B cell (primary cell): ENCODE results near the gene CEP85L. TPM values are rescaled to one million over a fixed set of nuclear protein-coding genes. Genes with fewer than 3 reads are reported as not detected.

ENCODE experiments used
- ATAC-seq: fragments of 200-7000 bp; cut with Tn5 transposase; one replicate; pipeline ENCODE4 v1.10.0; 2021; ENCODE audit warnings: low read depth, mild to moderate bottlenecking, moderate number of reproducible peaks, moderate library complexity
- CTCF ChIA-PET: fragments of 350-600 bp; sonication (Branson Sonifier 250); formaldehyde crosslinking; loops from one replicate; lab custom pipeline; 2021; ENCODE audit warnings: antibody characterized with exemption, inconsistent platforms; lab: Charles Lee
- POLR2A ChIA-PET: fragments of 350-600 bp; sonication (Branson Sonifier 250); formaldehyde crosslinking; loops from one replicate; lab custom pipeline; 2021; ENCODE audit warnings: antibody characterized with exemption; lab: Charles Lee
- DNase-seq: peaks from one replicate; pipeline ENCODE4 v3.0.0; 2013
- H2AFZ ChIP-seq: 2 replicates; pipeline ENCODE4 v1.6.1; 2012; ENCODE audit warnings: mild to moderate bottlenecking, low read depth, low read length; ENCODE audit not compliant: insufficient read depth, poor library complexity, severe bottlenecking
- H3K27ac ChIP-seq, 2 donors: 1 replicate in 1 of 2; 2 replicates in 1 of 2; pipeline ENCODE4 v1.5.1; 2012 to 2013; ENCODE audit warnings: low read length in 2 of 2, mild to moderate bottlenecking in 2 of 2, moderate library complexity in 1 of 2
- H3K27me3 ChIP-seq, 4 experiments: fragments of 200-600 bp in 1 of 4; sonication (generic) in 1 of 4; replicated peaks in 1 of 4; 1 replicate in 2 of 4; 2 replicates in 2 of 4; pipeline versions ENCODE4 v1.6.1 to v1.7.0; 2013 to 2016; ENCODE audit warnings: low read length in 3 of 4, mild to moderate bottlenecking in 2 of 4, mixed read lengths in 1 of 4, moderate library complexity in 1 of 4; ENCODE audit not compliant: insufficient read depth in 4 of 4, control insufficient read depth in 3 of 4; ENCODE audit errors: control extremely low read depth in 1 of 4
- H3K36me3 ChIP-seq, 2 experiments: replicated peaks in 1 of 2; 1 replicate in 1 of 2; 2 replicates in 1 of 2; pipeline versions ENCODE4 v1.6.1 to v1.7.1; 2013; ENCODE audit warnings: low read length in 1 of 2; ENCODE audit not compliant: insufficient read depth in 2 of 2, control insufficient read depth in 1 of 2; ENCODE audit errors: control extremely low read depth in 1 of 2, extremely low read depth in 1 of 2
- H3K4me1 ChIP-seq, 2 donors: fragments of 200-600 bp in 1 of 2; sonication (generic) in 1 of 2; 1 replicate in 1 of 2; 2 replicates in 1 of 2; pipeline versions ENCODE4 v1.5.1 to v1.6.1; 2013 to 2017; ENCODE audit warnings: low read length in 2 of 2; ENCODE audit not compliant: control insufficient read depth in 2 of 2, insufficient read depth in 2 of 2
- H3K4me2 ChIP-seq: replicated peaks from 2 replicates; pipeline ENCODE3; 2012; ENCODE audit warnings: mild to moderate bottlenecking, low read depth, low read length; ENCODE audit not compliant: poor library complexity, severe bottlenecking
- H3K4me3 ChIP-seq, 5 experiments: fragments of 200-600 bp in 1 of 5; sonication (generic) in 1 of 5; 1 replicate in 3 of 5; 2 replicates in 2 of 5; pipeline versions ENCODE4 v1.5.1 to v1.7.0; 2011 to 2016; ENCODE audit warnings: low read length in 4 of 5, mild to moderate bottlenecking in 4 of 5, low read depth in 2 of 5, control low read depth in 1 of 5, moderate library complexity in 1 of 5; ENCODE audit not compliant: insufficient read depth in 1 of 5; ENCODE audit errors: control extremely low read depth in 1 of 5, extremely low read depth in 1 of 5
- H3K79me2 ChIP-seq: fragments of 200-600 bp; sonication (generic); one replicate; pipeline ENCODE4 v1.6.0; 2016; ENCODE audit warnings: low read length; ENCODE audit not compliant: control insufficient read depth, insufficient read depth
- H3K9ac ChIP-seq: fragments of 200-600 bp; sonication (generic); 2 replicates; pipeline ENCODE4 v1.6.1; 2017; ENCODE audit warnings: mild to moderate bottlenecking, low read length, moderate library complexity
- H3K9me3 ChIP-seq, 3 donors: one replicate each; pipeline versions ENCODE4 v1.6.1 to v1.7.1; 2013; ENCODE audit warnings: low read length in 2 of 3; ENCODE audit not compliant: control insufficient read depth in 2 of 3, insufficient read depth in 1 of 3; ENCODE audit errors: control extremely low read depth in 1 of 3
- H4K20me1 ChIP-seq: 2 replicates; pipeline ENCODE4 v1.6.0; 2012; ENCODE audit warnings: mild to moderate bottlenecking, low read length; ENCODE audit not compliant: insufficient read depth, control insufficient read depth, poor library complexity, severe bottlenecking
- H3K27ac Mint-ChIP-seq: one replicate; pipeline ENCODE4 v1.8.0; 2021; ENCODE audit warnings: mixed read lengths
- H3K27me3 Mint-ChIP-seq: one replicate; pipeline ENCODE4 v1.8.0; 2021; ENCODE audit warnings: mixed read lengths
- H3K4me1 Mint-ChIP-seq: one replicate; pipeline ENCODE4 v1.8.0; 2021; ENCODE audit warnings: mixed read lengths
- H3K4me3 Mint-ChIP-seq: one replicate; pipeline ENCODE4 v1.8.0; 2021; ENCODE audit warnings: mixed read lengths
- H3K9me3 Mint-ChIP-seq: one replicate; pipeline ENCODE4 v1.8.0; 2022; ENCODE audit warnings: mixed read lengths; ENCODE audit not compliant: insufficient read depth
- CTCF ChIP-seq: fragments of 200-600 bp; IDR thresholded peaks from one replicate; pipeline ENCODE4 v1.8.0; 2022; ENCODE audit warnings: antibody characterized with exemption, mild to moderate bottlenecking
- EZH2 ChIP-seq: IDR thresholded peaks from 2 replicates; pipeline ENCODE4 v1.6.1; 2012; ENCODE audit warnings: borderline replicate concordance, low read depth, mild to moderate bottlenecking, moderate library complexity, low read length; ENCODE audit not compliant: insufficient read depth, poor library complexity, severe bottlenecking
- WGBS: methylation state at CpG from one replicate; pipeline ENCODE4 v1.1.5; 2013; ENCODE audit warnings: missing lambda C conversion rate; ENCODE audit not compliant: insufficient coverage; 5-methylcytosine and 5-hydroxymethylcytosine counted together
- intact Hi-C: fragments of 100-400 bp; cut with micrococcal nuclease; formaldehyde crosslinking; loops from one replicate; pipeline ENCODE4 v1.10.0; 2022
- polyA plus RNA-seq: library from polyadenylated mRNA; depleted of rRNA; stranded (reverse); fragments of >200 nt; gene quantifications from 2 replicates; pipeline ENCODE4 v1.2.3, GENCODE V29; 2012
- total RNA-seq, 2 donors: library from RNA; stranded (reverse); fragments of 120-200 nt in 1 of 2; gene quantifications; 1 replicate in 1 of 2; 2 replicates in 1 of 2; pipeline versions ENCODE4 v1.2.3 to v1.2.4, GENCODE V29; 2013 to 2022

CEP85L gene
- total and polyA plus RNA-seq, 2 donors (not counting 1 experiment from before 2014, with no cell fraction given): 7.6 to 32.1 TPM

GRCh38 chr6:118578617-118579016 lies 72.8 kb downstream of the CEP85L start:
- Histone ChIP-seq H3K4me2 (no peak overlapping the region), H3K4me3 (no peak overlapping the region), H3K27me3 (no peaks in the 10 kb centered on the region), H3K9ac (no peak overlapping the region), H3K79me2 (no peaks in the 10 kb centered on the region), H3K9me3 (peaks cover 3 to 51% (median 45%) of the 10 kb centered on the region in 3 donors), H2AFZ (no peak overlapping the region), H4K20me1 (no peaks in the 10 kb centered on the region), H3K36me3 (peaks cover 5 to 27% of the 10 kb centered on the region in 2 experiments), H3K27ac (no peak overlapping the region), H3K4me1 (no peaks in the 10 kb centered on the region)
- DNase-seq: no peak
- intact Hi-C loops: no loop called here
- ChIA-PET POLR2A (no interaction called here), CTCF (interaction anchor here (3.4 kb wide), 1 partner anchor 13 kb away, joined by 15 read pairs; no protein-coding TSS in a partner anchor)
- ATAC-seq: no peak
- Mint-ChIP-seq H3K27me3 (no peaks in the 10 kb centered on the region), H3K4me1 (peaks cover 4% of the 10 kb centered on the region), H3K9me3 (peaks cover 23% of the 10 kb centered on the region), H3K27ac (no peak overlapping the region), H3K4me3 (no peak overlapping the region)
- WGBS: 99% methylated on average over 11 of the region's 12 CpGs
- TF ChIP-seq EZH2 (no peak), CTCF (no peak)

GRCh38 chr6:118577972-118578371 lies 73.4 kb downstream of the CEP85L start:
- WGBS: 51% methylated on average over 2 of the region's 4 CpGs
- H3K9me3 ChIP-seq: peaks cover 3 to 53% (median 42%) of the 10 kb centered on the region in 3 donors
- no peaks in the 10 kb centered on the region for H3K27me3 ChIP-seq
- no peaks in the 10 kb centered on the region for H4K20me1 ChIP-seq
- no peaks in the 10 kb centered on the region for H3K79me2 ChIP-seq
- CTCF ChIA-PET: interaction anchor here (3.4 kb wide), 1 partner anchor 13 kb away, joined by 15 read pairs; no protein-coding TSS in a partner anchor
- Mint-ChIP-seq H3K4me1 (peaks cover 4% of the 10 kb centered on the region), H3K9me3 (peaks cover 23% of the 10 kb centered on the region), H3K4me3 (no peak overlapping the region), H3K27ac (no peak overlapping the region), H3K27me3 (no peaks in the 10 kb centered on the region)
- ATAC-seq (no peak), DNase-seq (no peak)
- TF ChIP-seq CTCF (no peak), EZH2 (no peak)
- POLR2A ChIA-PET: no interaction called here
- intact Hi-C loops: no loop called here
- H3K27ac ChIP-seq: no peak overlapping the region
- H3K9ac ChIP-seq: no peak overlapping the region
- no peaks in the 10 kb centered on the region for H3K4me1 ChIP-seq
- no peak overlapping the region for H3K4me3 ChIP-seq
- no peak overlapping the region for H2AFZ ChIP-seq
- peaks cover 5 to 27% of the 10 kb centered on the region in 2 experiments for H3K36me3 ChIP-seq
- no peak overlapping the region for H3K4me2 ChIP-seq
